HG02642 (cell line): ENCODE results near the gene TRAPPC14.
"Not testable (repeated sequence)": the region's sequence is repeated elsewhere in the genome, so short reads cannot be mapped to it uniquely, and the experiment has no call there.

Source experiments
- ATAC-seq: cut with Tn5 transposase; IDR thresholded peaks from one replicate; pipeline ENCODE4 v1.9.1; 2021; ENCODE audit warnings: mild to moderate bottlenecking; ENCODE audit not compliant: unreplicated experiment, poor library complexity

The TRAPPC14 gene

GRCh38 chr7:100155553-100156317 is 2.8 kb downstream of the TRAPPC14 start:
- no peak for ATAC-seq

GRCh38 chr7:100154651-100155491 is 3.7 kb downstream of the TRAPPC14 start:
- no peak for ATAC-seq

GRCh38 chr7:100153708-100154535 is 4.6 kb downstream of the TRAPPC14 start:
- no peak for ATAC-seq

GRCh38 chr7:100152937-100153666 is 5.4 kb downstream of the TRAPPC14 start:
- ATAC-seq = no peak

GRCh38 chr7:100152404-100152803 is 6.1 kb downstream of the TRAPPC14 start:
- no peak for ATAC-seq

- peak; percentile 98 for ATAC-seq
Observed at GRCh38 chr7:100148559-100149328, 9.8 kb downstream of the TRAPPC14 start, which contains the start of gene LAMTOR4. Gene LAMTOR4, plus strand, starts transcription at chr7:100148918. Its CDS starts 55 bp downstream, at chr7:100148973.

GRCh38 chr7:100148225-100148558 is 10.3 kb downstream of the TRAPPC14 start:
- no peak for ATAC-seq

GRCh38 chr7:100147278-100147677 is 11.2 kb downstream of the TRAPPC14 start:
- ATAC-seq = no peak

GRCh38 chr7:100146350-100146749 is 12.2 kb downstream of the TRAPPC14 start:
- not testable (repeated sequence) for ATAC-seq

GRCh38 chr7:100142461-100142860 is 16.1 kb downstream of the TRAPPC14 start:
- no peak for ATAC-seq

GRCh38 chr7:100141555-100141949 is 17.0 kb downstream of the TRAPPC14 start:
- ATAC-seq = no peak

GRCh38 chr7:100137851-100138760 is 20.4 kb downstream of the TRAPPC14 start:
- no peak for ATAC-seq

- peak; percentile 56 for ATAC-seq
Observed at GRCh38 chr7:100132697-100133151, 25.8 kb downstream of the TRAPPC14 start.

GRCh38 chr7:100132126-100132525 is 26.4 kb downstream of the TRAPPC14 start:
- no peak for ATAC-seq

GRCh38 chr7:100130608-100131453 is 27.7 kb downstream of the TRAPPC14 start:
- ATAC-seq = no peak

- ATAC-seq = not testable (repeated sequence)
Observed at GRCh38 chr7:100130220-100130607, 28.3 kb downstream of the TRAPPC14 start.

- ATAC-seq = no peak
Observed at GRCh38 chr7:100128637-100128963, 29.9 kb downstream of the TRAPPC14 start.
